GM21526 (cell line): ENCODE data around the gene DENND2A.
"Not testable (repeated sequence)": the region's sequence is repeated elsewhere in the genome, so short reads cannot be mapped to it uniquely, and the experiment has no call there.

Experiments used
- ATAC-seq: cut with Tn5 transposase; IDR thresholded peaks from one replicate; pipeline ENCODE4 v1.9.1; 2021; ENCODE audit warnings: moderate library complexity; ENCODE audit not compliant: unreplicated experiment, low FRiP score

The DENND2A gene

GRCh38 chr7:140673774-140674155, 33.2 kb upstream of the DENND2A start:
- ATAC-seq: no peak

GRCh38 chr7:140673063-140673773, 32.6 kb upstream of the DENND2A start:
- ATAC-seq: no peak

DNA sequence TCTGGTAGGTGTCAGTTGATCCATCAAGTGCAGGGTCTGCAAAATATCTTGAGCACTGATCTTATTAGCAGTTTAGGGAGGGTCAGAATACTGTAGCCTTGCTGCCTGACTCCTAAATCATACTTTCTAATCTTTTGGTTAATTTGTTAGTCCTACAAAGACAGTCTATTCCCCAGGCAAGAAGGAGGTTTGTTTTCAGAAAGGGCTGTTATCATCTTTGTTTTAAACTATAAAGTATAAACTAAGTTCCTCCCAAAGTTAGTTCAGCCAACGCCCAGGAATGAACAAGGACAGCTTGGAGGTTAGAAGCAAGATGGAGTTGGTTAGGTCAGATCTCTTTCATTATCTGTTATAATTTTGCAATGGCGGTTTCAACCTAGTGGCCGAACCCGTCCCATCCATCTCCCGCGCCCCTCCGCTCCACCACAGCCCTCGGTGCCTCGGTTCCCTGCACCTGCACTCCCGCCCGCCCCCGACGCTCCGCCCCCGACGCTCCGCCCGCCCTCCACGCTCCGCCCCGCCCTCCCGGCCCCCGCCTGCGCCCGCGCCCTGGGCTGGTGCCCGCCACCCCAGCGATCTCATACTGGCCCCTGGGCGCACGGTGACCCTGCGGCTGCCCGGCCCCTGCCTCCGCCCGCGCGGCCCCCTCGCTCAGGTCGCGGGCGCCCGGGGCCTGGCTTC, 31.9 kb upstream of the DENND2A start, which contains the start of gene ADCK2:
ADCK2 (plus strand) TSS at position 564 of the 681 bp plus-strand sequence. CDS start 386 bp downstream, outside the sequence.
- ATAC-seq: no peak

DNA sequence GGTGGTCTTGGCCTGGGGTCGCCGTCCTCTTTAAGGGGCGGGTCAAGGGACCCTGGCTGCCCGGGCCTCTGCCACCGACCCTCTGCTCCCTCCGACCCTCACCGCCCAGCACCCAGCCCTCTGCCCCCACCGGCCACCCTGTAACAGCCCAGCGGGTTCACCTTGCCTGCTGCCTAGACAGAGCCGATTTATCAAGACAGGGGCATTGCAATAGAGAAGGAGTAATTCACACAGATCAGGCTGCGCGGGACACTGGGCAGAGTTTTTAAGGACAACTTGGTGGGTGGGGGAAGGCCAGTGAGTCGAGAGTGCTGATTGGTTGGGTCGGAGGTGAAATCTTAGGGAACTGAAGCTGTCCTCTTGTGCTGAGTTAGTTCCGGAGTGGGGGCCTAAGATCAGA, 31.4 kb upstream of the DENND2A start:
- ATAC-seq: no peak

DNA sequence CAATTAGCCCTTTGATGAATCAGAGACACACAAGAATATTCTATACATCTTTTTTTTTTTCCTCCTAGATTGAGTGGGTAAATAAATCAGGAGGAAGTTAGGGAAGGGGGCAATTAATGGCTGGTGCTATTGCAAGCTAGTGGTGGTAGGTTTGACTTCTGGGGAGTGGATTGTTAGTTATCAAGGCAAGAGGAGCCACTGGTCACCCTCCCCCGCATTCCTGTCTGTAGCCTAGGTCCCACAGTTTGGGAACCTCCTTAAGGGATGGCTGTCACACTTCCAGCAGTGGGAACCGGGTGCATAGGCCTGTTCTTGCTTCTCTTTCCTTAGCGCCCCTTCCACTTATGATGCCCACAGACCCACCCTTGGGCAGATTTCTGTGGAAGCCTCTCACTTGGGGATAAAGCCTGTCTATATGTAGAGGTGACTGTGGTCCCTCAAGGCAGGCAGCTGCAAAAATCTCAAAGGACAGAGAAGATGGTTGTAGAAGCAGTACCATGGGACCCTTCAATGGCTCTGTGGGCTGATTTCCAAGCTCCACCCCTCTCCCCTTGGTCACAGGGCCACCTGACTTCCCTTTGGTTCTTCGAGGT, 29.8 kb upstream of the DENND2A start:
- ATAC-seq: no peak

- not testable (repeated sequence) for ATAC-seq
These were observed 29.2 kb upstream of the DENND2A start for GRCh38 chr7:140669862-140670261.

DNA sequence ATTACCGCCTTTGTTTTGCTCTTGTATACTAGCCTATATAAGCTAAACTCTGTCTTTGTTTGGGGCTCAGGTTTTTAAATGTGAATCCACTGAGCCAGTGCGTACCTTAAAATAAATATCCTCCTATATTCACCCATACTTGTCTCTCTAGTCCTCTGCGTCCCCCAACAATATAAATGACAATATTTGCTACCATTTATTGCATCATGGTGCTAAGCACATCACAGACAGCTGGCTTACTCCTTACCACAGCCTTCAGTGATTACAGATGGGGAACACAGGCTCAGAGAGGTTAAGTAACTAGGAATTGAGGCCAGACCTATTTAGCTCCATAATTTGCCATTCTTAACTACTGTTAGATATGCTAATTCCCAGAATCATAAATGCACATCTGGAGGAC, 28.7 kb upstream of the DENND2A start:
- ATAC-seq: no peak

DNA sequence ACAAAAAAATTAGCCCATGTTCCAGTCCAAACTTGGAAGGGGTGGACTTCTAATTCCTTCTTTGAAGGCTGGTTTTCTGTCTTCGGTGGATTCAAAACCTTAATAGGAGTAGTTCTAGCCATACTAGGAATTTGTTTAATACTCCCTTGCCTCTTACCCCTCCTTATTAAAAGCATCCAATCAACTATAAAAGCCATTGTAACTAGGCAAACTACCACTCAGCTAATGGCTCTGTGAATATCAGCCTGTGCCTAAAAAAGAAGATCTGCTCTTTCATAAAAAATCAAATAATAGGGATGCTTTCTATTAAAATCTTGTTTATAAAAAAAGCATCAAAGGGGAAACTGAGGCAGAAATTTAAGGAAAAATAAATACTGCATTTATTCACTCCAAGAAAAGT, 28.0 kb upstream of the DENND2A start:
- ATAC-seq: no peak

DNA sequence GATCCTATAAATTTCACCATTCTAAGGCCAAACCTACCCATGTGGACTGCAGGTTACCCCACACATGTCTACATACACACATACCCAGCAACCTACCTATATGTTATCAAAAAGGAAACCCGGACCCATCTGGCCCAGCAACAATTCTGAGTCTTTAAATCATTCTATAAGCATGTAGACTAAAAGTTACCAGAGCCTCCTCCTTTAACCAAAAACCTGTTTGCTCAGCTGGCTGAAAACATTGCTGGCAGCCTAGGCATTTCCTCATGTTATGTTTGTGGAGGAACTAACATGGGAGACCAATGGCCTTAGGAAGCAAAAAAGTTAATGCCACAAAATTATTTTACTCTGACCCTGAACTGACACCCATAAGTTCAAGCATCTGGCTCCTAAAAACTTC, 26.9 kb upstream of the DENND2A start:
- ATAC-seq: no peak

GRCh38 chr7:140662938-140663337, 22.3 kb upstream of the DENND2A start:
- ATAC-seq: not testable (repeated sequence)

DNA sequence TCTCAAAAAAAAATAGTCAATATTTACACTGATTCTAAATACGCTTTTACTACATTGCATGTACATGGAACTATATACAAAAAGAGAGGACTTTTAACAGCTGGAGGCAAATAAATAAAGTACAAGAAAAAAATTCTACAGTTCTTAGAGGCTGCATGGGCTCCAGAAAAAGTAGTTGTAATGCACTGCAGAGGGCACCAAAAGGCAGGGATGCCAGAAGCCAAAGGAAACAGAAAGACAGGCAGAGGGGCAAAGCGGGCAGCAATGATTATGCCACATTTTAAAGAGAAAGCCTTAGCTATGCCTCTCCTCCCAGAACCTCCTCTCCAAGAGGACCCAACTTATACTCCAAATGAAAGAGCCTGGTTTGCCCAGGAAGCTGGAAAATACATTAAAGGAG, 20.5 kb upstream of the DENND2A start:
- ATAC-seq: no peak

DNA sequence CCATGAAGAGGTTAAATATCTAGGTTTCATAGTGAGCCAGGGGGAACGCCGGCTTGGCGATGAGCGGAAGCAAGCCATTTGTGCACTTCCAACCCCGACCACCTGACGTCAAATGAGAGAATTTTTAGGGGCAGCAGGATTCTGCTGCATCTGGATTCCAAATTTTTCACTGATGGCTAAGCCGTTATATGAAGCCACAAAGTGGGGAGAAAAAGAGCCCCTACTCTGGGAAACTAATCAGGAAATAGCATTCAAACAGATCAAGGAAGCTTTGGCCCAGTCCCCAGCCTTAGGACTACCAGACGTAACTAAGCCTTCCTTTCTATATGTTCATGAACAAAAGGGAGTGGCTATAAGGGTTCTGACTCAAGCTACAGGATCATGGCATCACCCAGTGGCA, 19.2 kb upstream of the DENND2A start:
- no peak for ATAC-seq

DNA sequence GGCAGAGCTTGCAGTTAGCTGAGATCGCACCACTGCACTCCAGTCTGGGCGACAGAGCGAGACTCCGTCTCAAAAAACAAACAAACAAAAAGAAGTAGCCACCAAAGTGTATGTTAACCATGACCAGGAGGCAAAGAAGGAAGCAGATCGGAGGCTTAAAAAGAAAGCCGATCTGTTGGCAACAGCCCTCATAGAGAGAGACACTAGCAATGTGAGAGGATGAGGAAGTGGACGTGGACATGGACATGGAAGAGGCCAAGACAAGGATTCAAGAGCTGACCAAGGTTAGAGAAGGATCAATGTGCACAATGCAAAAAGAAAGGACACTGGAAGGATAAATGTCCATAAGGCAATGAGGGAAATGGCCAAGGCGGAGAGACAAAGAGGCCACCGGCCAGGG, 17.3 kb upstream of the DENND2A start:
- no peak for ATAC-seq

DNA sequence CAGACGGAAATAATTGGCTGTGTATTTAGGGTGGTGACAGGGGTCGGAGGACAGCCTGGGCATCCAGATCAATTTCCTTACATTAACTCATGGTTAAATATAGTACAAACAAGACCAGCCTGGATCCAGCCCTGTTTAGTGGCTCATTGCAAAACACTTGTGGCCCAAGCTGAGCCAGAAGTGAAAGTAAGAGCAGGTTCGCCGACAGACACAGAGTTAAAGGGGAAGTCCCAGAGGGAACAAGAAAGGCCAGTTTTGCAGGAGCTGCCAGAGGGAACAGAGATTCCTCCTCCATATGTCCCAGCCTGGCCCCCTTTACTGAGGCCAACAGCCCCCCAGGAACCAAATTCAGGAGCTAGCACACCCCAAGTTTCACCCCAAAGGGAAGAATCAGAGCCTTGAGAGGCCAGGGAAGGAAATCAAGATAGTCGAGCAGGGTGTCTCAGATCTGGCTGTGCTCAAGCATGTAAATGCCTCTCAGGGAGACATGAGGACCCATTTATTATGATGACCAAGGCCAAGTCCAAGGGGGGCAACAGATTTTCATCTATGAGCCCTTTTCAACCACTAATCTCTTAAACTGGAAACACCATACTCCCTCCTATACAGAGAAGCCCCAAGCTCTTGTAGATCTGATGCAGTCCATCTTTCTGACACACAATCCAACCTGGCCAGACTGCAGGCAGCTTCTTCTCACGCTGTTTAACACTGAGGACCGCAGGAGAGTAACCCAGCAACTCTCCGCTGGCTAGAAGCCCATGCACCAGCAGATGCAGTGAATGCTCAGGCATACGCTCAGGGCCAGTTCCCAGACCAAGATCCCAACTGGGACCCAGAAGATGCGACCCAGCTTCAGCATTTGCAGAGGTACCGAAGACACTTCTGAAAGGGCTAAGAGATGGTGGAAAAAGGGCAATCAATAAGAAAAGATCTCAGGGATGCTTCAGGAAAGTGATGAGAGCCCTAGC, 16.2 kb upstream of the DENND2A start:
- peak; percentile 83 for ATAC-seq

- ATAC-seq: no peak
These were observed 15.1 kb upstream of the DENND2A start for GRCh38 chr7:140655511-140656408.

DNA sequence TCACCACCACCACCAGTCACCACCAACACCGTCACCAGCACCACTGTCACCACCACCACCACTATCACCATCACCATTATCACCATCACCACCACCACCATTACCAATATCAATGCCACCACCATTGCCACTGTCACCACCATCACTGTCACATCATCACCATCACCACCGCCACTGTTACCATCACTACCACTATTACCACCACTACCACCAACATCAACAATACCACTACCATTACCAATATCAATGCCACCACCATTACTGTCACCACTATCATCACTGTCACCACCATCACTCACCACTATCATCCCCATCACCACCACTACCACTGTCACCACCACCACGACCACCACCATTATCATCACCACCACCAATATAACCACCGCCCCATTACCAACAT, 14.0 kb upstream of the DENND2A start:
- ATAC-seq: no peak

GRCh38 chr7:140654109-140654387, 13.4 kb upstream of the DENND2A start:
- ATAC-seq: no peak

GRCh38 chr7:140653319-140654108, 12.9 kb upstream of the DENND2A start:
- no peak for ATAC-seq

GRCh38 chr7:140650367-140650766, 9.8 kb upstream of the DENND2A start:
- ATAC-seq: no peak
